Right lobe of liver (tissue), 4 donors: ENCODE results near the gene RBM26.

ENCODE experiments used
- POLR2A ChIP-seq: fragments of 450-650 bp; IDR thresholded peaks from one replicate; pipeline ENCODE4 v1.6.1; 2017; ENCODE audit warnings: antibody characterized with exemption, mild to moderate bottlenecking
- TF ChIP-seq, protein P1 (sequence below), 4 donors: fragments of 200-600 bp in 3 of 4; fragments of 450-650 bp in 1 of 4; IDR thresholded peaks; one replicate each; pipeline versions ENCODE4 v1.5.1 to v1.8.0; 2016 to 2022; ENCODE audit warnings: antibody characterized with exemption in 4 of 4, mild to moderate bottlenecking in 2 of 4
- donor health status: DM: no; HTN: no; CAD: no.
- donor health status: DM: no; HTN: no; CAD: no.
- donor health status: DM: no; HTN: yes; CAD: no.

DNA sequence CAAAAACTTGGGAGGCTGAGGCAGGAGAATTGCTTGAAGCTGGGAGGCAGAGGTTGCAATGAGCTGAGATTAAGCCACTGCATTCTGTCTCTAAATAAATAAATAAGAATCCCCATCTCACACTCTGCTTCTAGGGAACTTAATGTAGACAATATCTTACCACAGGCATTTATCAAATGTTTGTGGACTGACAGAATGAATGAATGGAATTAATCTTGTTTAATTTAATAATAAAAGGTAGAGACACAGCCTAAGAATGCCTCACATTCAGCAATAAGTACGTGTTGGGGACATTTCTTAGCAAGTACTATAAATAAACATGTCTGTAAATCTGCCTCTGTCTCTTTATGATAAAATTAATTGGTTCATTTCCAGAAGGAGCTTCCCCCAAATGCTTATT lies 36.2 kb upstream of the RBM26 start:
- TF ChIP-seq, protein P1, sequence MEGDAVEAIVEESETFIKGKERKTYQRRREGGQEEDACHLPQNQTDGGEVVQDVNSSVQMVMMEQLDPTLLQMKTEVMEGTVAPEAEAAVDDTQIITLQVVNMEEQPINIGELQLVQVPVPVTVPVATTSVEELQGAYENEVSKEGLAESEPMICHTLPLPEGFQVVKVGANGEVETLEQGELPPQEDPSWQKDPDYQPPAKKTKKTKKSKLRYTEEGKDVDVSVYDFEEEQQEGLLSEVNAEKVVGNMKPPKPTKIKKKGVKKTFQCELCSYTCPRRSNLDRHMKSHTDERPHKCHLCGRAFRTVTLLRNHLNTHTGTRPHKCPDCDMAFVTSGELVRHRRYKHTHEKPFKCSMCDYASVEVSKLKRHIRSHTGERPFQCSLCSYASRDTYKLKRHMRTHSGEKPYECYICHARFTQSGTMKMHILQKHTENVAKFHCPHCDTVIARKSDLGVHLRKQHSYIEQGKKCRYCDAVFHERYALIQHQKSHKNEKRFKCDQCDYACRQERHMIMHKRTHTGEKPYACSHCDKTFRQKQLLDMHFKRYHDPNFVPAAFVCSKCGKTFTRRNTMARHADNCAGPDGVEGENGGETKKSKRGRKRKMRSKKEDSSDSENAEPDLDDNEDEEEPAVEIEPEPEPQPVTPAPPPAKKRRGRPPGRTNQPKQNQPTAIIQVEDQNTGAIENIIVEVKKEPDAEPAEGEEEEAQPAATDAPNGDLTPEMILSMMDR (IDR thresholded peaks at IDR 0.05), result no peak
- TF ChIP-seq POLR2A, result no peak
